Motor neuron (in vitro differentiated cells): ENCODE results near the gene FAM229B. TPM values are rescaled to one million over a fixed set of nuclear protein-coding genes. Genes with fewer than 3 reads are reported as not detected.

Experiments used
- total RNA-seq, 8 experiments: library from RNA; unstranded; fragments of 300-600 nt; gene quantifications; 2 replicates each; pipeline versions ENCODE4 v1.2.3 to v1.2.4, GENCODE V29; 2022

FAM229B gene
- total RNA-seq, 8 experiments from 2014 or later: 10.7 to 121 (median 82.9) TPM

Other genes starting within 250 kb of the FAM229B start
- gene FYN, start 214.1 kb upstream of the FAM229B start, total RNA-seq: 100 to 1,000 TPM in 5 of 8 experiments, 10 to 100 TPM in 2, 1 to 10 TPM in 1; 4.9 to 237 (median 111) TPM
- under 1 TPM; 0.42 to 0.78 (median 0.60) TPM for gene CCN6, start 33.5 kb upstream of the FAM229B start, total RNA-seq
- gene TUBE1, start 109 bp upstream of the FAM229B start, total RNA-seq: 10 to 100 TPM; 24.3 to 63.1 (median 40.6) TPM
- 1,000 to 10,000 TPM in 1 of 8 experiments, 100 to 1,000 TPM in 2, 10 to 100 TPM in 1, 1 to 10 TPM in 4; 3.6 to 1,765 (median 40.3) TPM for gene LAMA4, start 167.0 kb downstream of the FAM229B start, total RNA-seq